HG02973 (cell line): ENCODE results near the gene RPL7L1.
"Not testable (repeated sequence)": the region's sequence is repeated elsewhere in the genome, so short reads cannot be mapped to it uniquely, and the experiment has no call there.

Experiments used
- ATAC-seq: cut with Tn5 transposase; IDR thresholded peaks from one replicate; pipeline ENCODE4 v1.9.1; 2021; ENCODE audit warnings: moderate library complexity; ENCODE audit not compliant: unreplicated experiment

The RPL7L1 gene

DNA sequence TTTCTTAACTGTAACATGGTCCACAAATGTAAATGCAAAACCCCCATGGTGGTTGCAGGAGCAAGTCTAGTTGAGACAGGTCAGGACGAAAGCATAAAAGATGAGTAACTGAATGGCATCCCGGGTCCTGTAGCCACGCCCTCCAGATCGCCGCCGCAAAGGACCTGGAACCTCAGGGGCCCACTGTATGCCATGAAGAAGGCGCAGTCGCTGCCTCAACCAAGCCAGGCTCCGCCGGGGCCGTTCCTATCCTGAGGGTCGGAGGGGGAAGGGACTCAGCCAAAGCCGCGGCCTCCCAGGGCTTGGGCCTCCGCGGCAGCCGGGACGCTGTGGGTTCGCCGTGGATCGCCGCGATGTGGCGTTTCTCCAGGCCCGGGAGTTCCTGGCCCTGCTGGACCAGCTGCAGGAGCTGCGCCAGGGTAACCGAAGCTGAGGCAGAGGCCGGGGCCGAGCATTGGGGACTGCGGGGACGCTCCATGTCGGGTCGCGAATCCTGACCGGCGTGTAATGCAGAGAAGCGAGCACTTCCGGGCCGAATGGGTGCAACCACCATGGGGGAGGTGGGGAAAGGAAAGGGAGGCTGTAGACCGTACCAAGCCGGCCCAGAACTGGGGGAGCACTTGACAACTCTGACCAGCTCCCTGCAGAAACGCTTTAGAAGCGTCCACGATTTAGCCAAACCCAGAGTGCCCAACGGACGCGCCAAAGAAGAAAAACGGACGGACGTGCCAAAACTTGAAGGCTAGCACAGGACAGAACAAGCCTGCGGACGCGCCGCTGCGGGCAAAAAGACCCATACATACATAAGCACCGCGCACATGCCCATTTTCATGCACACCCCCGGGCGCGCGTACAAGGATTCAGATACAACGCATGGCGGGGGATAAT lies 11.1 kb downstream of the RPL7L1 start:
- ATAC-seq = peak; percentile 78

DNA sequence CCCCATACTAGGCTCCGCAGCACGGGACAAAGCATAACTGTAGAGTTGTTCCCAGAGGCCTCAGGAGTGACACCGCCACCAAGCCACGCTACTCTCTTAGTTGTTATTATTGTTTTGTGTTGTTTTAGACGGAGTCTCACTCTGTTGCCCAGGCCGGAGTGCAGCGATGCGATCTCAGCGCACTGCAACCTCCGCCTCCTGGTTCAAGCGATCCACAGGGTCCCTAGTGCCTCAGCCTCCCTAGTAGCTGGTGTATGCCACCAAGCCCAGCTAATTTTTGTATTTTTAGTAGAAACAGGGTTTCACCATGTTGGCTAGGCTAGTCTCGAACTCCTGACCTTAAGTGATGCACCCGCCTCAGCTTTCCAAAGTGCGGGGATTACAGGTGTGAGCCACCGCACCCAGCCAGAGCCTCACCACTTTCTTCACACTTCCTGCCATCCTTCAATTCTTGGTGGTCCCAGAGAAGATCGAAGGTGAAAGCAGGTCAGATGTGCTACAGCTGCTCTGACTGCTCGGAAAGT lies 11.8 kb downstream of the RPL7L1 start:
- no peak for ATAC-seq

DNA sequence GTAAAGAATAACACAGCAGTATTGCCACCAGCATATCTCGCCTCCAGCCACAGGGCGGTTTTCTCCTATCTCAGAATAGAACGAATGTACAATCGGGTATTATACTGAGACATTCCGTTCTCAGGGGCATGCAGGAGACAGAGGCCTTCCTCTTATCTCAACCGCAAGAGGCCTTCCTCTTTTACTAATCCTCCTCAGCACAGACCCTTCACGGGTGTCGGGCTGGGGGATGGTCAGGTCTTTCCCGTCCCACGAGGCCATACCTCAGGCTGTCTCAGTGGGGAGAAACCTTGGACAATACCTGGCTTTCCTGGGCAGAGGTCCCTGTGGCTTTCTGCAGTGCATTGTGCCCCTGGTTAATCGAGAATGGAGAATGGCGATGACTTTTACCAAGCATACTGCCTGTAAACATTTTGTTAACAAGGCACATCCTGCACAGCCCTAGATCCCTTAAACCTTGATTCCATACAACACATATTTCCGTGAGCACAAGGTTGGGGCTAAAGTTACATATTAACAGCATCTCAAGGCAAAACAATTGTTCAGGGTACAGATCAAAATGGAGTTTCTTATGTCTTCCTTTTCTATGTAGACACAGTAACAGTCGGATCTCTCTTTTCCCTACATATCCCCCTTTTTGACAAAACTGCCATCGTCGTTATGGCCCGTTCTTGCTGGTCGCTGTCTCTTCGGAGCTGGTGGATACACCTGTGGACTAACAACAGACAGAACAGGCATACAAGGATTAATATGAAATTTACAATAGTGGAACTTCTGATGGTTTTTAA lies 14.8 kb downstream of the RPL7L1 start:
- not testable (repeated sequence) for ATAC-seq

DNA sequence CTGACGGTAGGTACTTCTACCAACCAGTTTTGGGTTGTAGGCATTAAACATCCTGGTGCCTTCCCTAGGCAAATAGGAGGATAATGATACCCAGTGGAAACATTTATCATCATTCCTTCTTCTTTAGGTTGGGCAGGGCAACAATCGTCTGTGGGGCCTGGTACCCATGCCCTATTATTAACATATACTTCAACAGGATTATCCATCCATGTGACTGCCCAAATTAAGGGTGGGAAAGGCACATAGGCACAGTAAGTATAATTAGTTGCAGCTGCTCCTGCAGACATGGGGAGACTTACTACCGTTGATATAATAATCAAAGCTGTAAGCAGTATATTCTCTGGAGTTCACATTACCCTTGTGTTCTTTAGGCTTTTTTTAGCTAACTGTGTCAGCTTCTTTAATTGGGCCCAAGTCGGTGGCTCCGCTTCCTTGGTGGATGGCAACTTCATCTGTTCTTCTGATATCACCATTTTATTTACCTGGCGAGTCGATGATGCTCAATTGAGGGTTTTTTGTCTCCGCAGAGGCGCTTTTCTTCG lies 16.8 kb downstream of the RPL7L1 start:
- no peak for ATAC-seq

DNA sequence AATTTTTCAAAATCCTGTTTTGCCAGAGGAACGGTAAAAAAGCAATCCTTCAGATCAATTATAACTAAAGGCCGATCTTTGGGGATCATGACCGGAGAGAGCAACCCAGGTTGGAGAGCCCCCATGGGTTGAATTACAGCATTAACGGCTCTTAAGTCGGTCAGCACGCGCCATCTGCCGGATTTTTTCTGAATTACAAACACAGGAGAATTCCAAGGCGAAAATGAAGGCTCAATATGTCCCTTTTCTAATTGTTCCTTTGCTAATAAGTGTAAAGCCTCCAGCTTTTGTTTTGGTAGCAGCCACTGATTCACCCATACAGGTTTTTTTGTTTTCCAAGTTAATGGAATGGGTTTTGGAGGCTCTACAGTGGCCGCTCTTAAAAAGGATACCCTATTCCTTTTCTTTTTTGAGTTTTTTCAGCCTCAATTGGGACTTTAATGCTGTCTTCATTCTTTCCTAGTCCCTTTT lies 19.5 kb downstream of the RPL7L1 start:
- ATAC-seq = no peak

DNA sequence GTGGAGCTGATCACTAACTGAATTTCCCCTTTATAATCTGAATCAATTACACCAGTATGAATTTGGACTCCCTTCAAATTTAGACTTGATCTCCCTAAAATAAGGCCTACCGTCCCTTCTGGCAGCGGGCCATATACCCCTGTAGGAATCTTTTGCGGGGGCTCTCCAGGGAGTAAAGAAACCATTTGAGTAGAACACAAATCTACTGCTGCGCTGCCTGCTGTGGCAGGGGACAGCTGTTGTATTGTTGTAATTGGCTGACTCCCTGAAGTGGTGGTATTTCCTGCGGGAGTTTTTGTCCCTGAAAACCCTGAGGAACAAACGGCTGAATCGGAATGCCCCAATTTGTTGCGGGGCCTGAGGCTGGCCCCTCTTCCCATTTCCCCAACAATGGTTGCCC lies 20.5 kb downstream of the RPL7L1 start:
- ATAC-seq = no peak

DNA sequence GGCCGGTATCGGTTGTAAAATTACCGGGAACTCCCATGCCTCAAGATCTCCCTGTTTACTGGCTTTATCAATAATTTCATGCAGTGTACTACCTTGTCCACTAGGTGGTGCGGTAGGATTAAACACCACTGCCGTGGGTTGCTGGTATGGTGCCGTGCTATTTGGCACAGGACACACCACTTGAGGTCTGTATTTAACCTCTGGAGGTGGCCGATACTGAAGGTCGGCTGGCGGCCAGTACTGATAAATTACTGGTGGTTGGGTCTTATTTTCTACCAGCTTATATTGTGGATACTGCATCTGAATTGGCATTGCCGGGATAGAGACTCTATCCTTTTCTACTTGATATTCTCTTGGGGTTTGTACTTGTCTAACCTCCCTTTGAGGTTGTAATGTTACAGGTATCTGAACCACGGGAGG lies 22.1 kb downstream of the RPL7L1 start:
- ATAC-seq = no peak

DNA sequence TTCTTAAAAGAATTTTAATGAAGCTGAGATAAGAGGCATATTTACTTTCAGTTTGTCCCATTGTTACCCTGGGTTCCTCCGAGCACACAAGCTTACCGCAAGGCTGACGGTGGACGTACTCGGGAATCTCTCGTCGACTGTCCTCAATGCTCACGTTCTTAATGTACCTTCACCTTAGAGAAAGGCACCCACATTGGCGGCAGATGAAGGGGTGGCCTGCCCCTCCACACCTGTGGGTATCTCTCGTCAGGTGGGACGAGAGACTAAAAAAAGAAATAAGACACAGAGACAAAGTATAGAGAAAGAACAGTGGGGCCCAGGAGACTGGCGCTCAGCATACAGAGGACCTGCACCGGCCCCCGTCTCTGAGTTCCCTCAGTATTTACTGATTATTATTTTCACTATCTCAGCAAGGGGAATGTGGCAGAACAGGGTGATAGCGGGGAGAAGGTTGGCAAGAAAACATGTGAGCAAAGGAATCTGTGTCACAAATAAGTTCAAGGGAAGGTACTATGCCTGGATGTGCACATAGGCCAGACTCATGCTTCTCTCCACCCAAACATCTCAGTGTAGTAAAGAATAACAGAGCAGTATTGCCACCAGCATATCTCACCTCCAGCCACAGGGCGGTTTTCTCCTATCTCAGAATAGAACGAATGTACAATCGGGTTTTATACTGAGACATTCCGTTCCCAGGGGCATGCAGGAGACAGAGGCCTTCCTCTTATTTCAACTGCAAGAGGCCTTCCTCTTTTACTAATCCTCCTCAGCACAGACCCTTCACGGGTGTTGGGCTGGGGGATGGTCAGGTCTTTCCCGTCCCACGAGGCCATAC lies 23.2 kb downstream of the RPL7L1 start:
- not testable (repeated sequence) for ATAC-seq

DNA sequence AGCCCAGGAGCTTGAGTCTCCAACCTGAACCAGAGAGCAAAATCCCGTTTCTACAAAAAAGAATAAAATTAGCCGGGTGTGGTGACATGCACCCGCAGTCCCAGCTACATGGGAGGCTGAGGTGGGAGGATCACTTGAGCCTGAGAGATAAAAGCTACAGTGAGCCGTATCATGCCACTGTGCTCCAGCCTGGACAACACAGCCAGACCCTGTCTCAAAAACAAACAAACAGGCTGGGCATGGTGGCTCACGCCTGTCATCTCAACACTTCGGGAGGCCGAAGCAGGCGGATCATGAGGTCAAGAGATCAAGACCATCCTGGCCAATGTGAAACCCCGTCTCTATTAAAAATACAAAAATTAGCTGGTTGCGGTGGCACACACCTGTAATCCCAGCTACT lies 25.1 kb downstream of the RPL7L1 start:
- no peak for ATAC-seq

DNA sequence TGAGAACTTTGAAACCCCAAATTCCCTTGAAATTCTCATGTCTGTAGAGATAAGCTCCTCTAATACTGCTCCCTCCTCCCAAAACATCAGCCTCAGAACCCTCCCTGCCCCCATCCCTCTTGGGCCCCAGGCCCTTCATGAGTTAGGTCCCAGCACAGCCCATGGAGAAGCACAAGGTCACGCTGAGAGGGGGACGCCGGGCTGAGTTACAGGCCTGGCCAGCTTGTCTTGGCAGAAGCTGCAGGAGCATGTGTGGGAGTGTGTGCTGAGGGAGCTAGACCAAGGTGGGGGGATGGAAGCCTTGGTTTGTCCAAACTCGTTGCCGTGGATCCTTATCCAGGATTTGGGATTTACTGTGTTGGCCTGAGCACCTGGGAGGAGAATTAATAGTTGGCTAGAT lies 27.9 kb downstream of the RPL7L1 start:
- ATAC-seq = no peak

DNA sequence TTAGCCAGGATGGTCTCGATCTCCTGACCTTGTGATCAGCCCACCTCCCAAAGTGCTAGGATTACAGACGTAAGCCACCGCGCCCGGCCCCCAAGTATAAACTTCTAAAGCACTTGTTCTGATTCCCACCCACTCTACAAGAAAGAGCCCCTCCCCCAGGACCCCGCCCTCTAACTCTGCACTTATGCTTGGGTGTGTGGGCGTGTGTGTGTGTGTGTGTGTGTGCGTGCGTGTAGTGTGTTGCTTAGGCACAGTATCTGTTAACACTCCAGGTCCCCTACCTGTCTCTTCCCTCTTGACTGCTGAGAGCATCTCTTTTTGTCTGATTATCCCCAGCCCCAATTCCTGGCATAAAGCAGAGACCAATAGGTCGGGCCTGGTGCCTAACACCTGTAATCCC lies 30.4 kb downstream of the RPL7L1 start:
- no peak for ATAC-seq

DNA sequence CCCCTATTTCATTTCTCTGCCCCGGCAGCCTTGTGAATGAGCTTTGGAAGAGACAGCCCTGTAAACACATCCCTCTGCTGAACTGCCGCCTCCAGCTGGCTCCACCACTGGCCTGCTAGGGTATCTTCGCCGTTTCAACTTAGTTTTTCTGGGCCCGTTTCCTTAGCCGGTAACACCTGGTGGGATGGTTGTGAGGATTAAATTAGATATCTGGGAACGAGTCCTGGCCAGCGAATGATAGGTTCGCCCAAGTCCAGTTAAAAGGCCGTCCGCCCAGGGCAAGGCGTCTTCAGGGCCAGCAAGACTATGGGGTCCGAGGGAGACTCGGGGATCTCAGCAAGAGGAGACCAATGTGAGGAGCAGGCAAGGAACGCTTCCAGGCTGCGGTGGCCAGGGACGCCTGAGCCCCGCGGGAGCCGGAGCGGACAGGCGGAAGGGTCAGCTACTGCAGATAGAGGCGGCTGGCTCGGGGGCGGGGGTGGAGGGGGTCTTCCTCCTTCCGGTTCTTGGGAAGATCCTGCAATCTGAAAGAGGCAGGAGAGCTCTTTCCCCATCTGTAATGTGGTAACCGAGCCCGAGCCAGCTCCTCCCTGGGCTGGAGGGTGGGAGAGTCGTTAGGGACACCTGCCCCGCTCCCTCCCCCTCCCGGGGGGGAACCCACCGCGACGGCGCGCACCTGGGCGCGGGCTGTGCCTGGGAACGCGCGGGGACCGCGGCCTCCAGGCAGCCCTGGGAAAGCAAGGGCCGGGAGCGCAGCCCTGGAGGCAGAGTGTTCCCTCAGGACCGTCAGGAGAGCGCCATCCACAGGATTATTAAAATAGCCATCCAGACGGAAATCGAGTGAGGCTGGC lies 32.0 kb downstream of the RPL7L1 start:
- ATAC-seq = no peak

DNA sequence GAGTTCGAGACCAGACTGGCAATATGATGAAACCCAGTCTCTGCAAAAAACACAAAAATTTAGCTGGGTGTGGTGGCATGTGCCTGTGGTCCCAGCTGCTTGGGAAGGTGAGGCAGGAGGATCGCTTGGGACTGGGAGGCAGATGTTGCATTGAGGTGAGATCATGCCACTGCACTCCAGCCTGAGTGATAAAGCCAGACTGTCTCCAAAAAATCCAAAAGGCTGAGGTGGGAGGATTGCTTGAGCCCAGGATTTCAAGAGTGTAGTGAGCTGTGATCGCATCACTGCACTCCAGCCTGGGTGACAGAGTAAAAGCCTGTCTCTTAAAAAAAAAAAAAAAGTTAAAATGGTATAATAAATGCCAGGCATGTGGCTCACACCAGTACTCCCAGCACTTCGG lies 35.1 kb downstream of the RPL7L1 start:
- ATAC-seq = no peak

DNA sequence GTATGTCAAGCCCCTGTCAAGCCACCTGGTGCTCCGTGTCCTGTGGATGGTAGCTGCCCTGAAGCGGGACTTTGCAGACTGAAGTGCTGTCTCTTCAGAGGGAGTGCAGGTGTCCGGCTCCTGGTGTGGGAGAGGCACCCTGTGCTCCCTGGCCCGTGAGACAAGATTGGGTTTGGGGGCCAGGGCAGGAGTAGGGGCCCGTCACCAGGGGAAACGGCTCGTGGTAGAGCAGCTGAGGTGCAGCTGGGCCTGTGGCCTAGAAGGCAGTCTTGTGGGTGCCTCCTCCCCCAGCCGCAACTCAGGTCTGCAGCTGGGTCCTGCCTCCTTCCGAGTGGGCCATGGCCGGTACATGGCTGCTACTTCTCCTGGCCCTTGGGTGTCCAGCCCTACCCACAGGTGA lies 36.3 kb downstream of the RPL7L1 start, which contains the start of gene PTCRA:
Gene PTCRA (plus strand): TSS at position 322 of the 400 bp plus-strand sequence. CDS start 17 bp downstream, at position 339.
- no peak for ATAC-seq

DNA sequence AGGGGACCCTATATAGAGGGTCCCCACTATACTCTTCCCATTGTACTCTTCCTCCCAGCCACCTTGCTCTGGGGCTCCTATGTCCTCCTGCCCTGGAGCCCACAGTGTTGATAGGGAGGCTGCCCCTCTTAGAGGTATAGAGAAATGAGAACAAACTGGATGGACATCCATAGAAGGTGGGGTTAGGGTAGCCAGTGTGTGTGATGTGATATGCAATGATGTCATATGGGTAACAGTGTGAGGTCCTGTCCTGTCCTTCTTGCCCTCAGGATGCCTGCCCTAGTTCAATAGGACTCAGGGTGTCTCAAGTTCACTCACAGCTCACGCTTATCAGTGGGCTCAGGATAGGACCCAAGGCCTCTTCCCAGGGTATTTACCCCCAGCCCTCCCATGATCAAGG lies 36.9 kb downstream of the RPL7L1 start:
- ATAC-seq = no peak

DNA sequence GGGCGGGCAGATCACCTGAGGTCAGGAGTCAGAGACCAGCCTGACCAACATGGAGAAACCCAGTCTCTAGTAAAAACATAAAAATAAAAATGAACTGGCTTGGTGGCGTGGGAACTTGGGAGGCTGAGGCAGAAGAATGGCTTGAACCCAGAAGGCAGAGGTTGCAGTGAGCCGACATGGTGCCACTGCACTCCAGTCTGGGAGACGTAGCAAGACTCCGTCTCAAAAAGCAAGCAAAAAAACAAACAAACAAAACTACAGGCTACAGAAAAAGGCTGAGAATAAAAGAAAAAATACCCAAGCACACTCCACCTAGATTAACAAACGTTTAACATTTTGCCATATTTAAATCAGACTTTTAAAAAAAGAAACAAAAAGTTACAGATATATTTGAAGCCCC lies 42.4 kb downstream of the RPL7L1 start:
- ATAC-seq = no peak

DNA sequence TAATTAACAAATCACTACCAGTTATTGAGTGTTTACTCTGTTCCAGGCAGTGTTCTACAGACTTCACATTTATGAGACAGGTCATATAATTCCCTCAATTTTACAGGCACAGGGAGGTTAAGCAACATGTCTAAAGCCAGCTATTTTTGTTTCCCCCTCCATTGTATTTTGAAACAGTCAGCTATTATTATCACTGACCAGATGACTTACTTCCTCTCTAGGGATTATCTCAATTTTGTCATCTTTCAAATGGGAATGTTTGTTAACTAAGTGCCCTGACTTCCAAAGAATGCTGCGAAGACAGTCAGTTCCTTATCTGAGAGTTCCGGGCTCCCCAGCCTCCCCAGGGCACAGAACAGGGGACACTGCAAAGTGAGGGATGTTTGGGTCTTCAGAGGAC lies 44.2 kb downstream of the RPL7L1 start:
- ATAC-seq = no peak

DNA sequence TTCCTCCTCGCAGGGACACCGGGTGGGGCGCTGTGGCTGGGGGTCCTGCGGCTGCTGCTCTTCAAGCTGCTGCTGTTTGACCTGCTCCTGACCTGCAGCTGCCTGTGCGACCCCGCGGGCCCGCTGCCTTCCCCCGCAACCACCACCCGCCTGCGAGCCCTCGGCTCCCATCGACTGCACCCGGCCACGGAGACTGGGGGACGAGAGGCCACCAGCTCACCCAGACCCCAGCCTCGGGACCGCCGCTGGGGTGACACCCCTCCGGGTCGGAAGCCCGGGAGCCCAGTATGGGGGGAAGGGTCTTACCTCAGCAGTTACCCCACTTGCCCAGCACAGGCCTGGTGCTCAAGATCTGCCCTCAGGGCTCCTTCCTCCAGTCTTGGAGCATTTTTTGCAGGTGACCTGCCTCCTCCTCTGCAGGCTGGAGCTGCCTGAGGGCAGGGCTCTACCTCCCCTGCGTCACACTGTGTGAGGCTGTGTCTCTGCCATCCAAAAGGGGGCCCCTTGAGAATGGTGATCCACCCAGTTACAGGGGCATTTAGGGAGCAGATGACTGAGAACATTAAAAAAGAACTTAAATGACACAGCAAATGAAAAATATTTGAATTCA lies 45.9 kb downstream of the RPL7L1 start:
- ATAC-seq = no peak
